HG03095 (cell line): ENCODE measurements around the gene FGGY.
"Not testable (repeated sequence)": the region's sequence is repeated elsewhere in the genome, so short reads cannot be mapped to it uniquely, and the experiment has no call there.

Source experiments
- ATAC-seq: cut with Tn5 transposase; IDR thresholded peaks from one replicate; pipeline ENCODE4 v1.9.1; 2021; ENCODE audit warnings: moderate library complexity; ENCODE audit not compliant: unreplicated experiment

The FGGY gene

GRCh38 chr1:59296358-59297256 is at the start of gene FGGY:
Gene FGGY, plus strand, starts transcription at chr1:59297094. Its CDS starts 24,456 bp downstream, at chr1:59321550.
- ATAC-seq = peak; percentile 96

GRCh38 chr1:59248758-59249157 is 48.1 kb upstream of the FGGY start:
- ATAC-seq = no peak

- ATAC-seq = no peak
These were observed 47.3 kb upstream of the FGGY start for GRCh38 chr1:59249396-59250137.

- ATAC-seq = not testable (repeated sequence)
These were observed 45.8 kb upstream of the FGGY start for GRCh38 chr1:59251061-59251460.

GRCh38 chr1:59256429-59256828 is 40.5 kb upstream of the FGGY start:
- ATAC-seq = not testable (repeated sequence)

GRCh38 chr1:59258412-59259032 is 38.4 kb upstream of the FGGY start:
- ATAC-seq = no peak

GRCh38 chr1:59261537-59261936 is 35.4 kb upstream of the FGGY start:
- ATAC-seq = no peak

GRCh38 chr1:59262631-59263030 is 34.3 kb upstream of the FGGY start:
- ATAC-seq = no peak

GRCh38 chr1:59263111-59263510 is 33.8 kb upstream of the FGGY start:
- no peak for ATAC-seq

GRCh38 chr1:59265622-59266021 is 31.3 kb upstream of the FGGY start:
- no peak for ATAC-seq

GRCh38 chr1:59266180-59266926 is 30.5 kb upstream of the FGGY start:
- ATAC-seq = peak; percentile 67

GRCh38 chr1:59266927-59267293 is 30.0 kb upstream of the FGGY start:
- ATAC-seq = peak; percentile 64

- no peak for ATAC-seq
These were observed 28.5 kb upstream of the FGGY start for GRCh38 chr1:59268406-59268805.

GRCh38 chr1:59271561-59272260 is 25.2 kb upstream of the FGGY start:
- ATAC-seq = no peak

- ATAC-seq = peak; percentile 54
These were observed 24.4 kb upstream of the FGGY start for GRCh38 chr1:59272507-59272906.

- no peak for ATAC-seq
These were observed 20.4 kb upstream of the FGGY start for GRCh38 chr1:59276439-59276851.

- no peak for ATAC-seq
These were observed 18.0 kb upstream of the FGGY start for GRCh38 chr1:59278780-59279354.

GRCh38 chr1:59279645-59280044 is 17.2 kb upstream of the FGGY start:
- ATAC-seq = no peak

GRCh38 chr1:59282951-59283350 is 13.9 kb upstream of the FGGY start:
- no peak for ATAC-seq

GRCh38 chr1:59285691-59286090 is 11.2 kb upstream of the FGGY start:
- ATAC-seq = no peak
